Measurements from ENCODE around the gene PPP1CA.

The PPP1CA gene

GRCh38 chr11:67369275-67369674 is 32.4 kb downstream of the PPP1CA start:
- no peak for DNase-seq (ENCODE audit: low read depth)

- no peak for DNase-seq (ENCODE audit: low read depth)
Measured at GRCh38 chr11:67368621-67369020, 33.0 kb downstream of the PPP1CA start.

- no peak for DNase-seq (ENCODE audit: low read depth)
Measured at GRCh38 chr11:67367761-67368227, 33.9 kb downstream of the PPP1CA start.

GRCh38 chr11:67366961-67367760 is 34.5 kb downstream of the PPP1CA start:
- DNase-seq (ENCODE audit: low read depth), result no peak

- no peak for DNase-seq (ENCODE audit: low read depth)
Measured at GRCh38 chr11:67366546-67366945, 35.1 kb downstream of the PPP1CA start.

GRCh38 chr11:67365736-67366444 is 35.8 kb downstream of the PPP1CA start:
- DNase-seq (ENCODE audit: low read depth), result no peak

GRCh38 chr11:67364783-67365722 is 36.6 kb downstream of the PPP1CA start:
- no peak for DNase-seq (ENCODE audit: low read depth)

- DNase-seq (ENCODE audit: low read depth), result no peak
Measured at GRCh38 chr11:67364169-67364568, 37.5 kb downstream of the PPP1CA start.

- DNase-seq (ENCODE audit: low read depth), result no peak
Measured at GRCh38 chr11:67357831-67358670, 43.6 kb downstream of the PPP1CA start.

- no peak for DNase-seq (ENCODE audit: low read depth)
Measured at GRCh38 chr11:67356864-67357561, 44.6 kb downstream of the PPP1CA start.

GRCh38 chr11:67356387-67356863 is 45.2 kb downstream of the PPP1CA start:
- no peak for DNase-seq (ENCODE audit: low read depth)

GRCh38 chr11:67355794-67356386 is 45.8 kb downstream of the PPP1CA start:
- DNase-seq (ENCODE audit: low read depth), result no peak

- no peak for DNase-seq (ENCODE audit: low read depth)
Measured at GRCh38 chr11:67355023-67355793, 46.5 kb downstream of the PPP1CA start.

- DNase-seq (ENCODE audit: low read depth), result peak; percentile 88
Measured at GRCh38 chr11:67354075-67355022, 47.3 kb downstream of the PPP1CA start.

- peak; percentile 71 for DNase-seq (ENCODE audit: low read depth)
Measured at GRCh38 chr11:67353317-67354074, 48.2 kb downstream of the PPP1CA start, which contains the start of gene POLD4. POLD4 (minus strand) TSS chr11:67353546; CDS start chr11:67353399, 147 bp downstream.

- no peak for DNase-seq (ENCODE audit: low read depth)
Measured at GRCh38 chr11:67352546-67353316, 48.9 kb downstream of the PPP1CA start.

Data from non-pigmented ciliary epithelial cell (primary cell).